HepG2 (cell line): Measurements from ENCODE around the gene FAAP20. TPM values are rescaled to one million over a fixed set of nuclear protein-coding genes. Genes with fewer than 3 reads are reported as not detected.

ENCODE experiments used
- AFF4 ChIP-seq: sonication (generic); formaldehyde crosslinking; IDR thresholded peaks from 2 replicates; pipeline ENCODE4 v1.4.0; 2020; ENCODE audit warnings: missing genetic modification reagents
- ATAD3A ChIP-seq: sonication (generic); formaldehyde crosslinking; IDR thresholded peaks from 2 replicates; pipeline ENCODE4 v1.4.0; 2020; ENCODE audit warnings: missing genetic modification reagents
- CHCHD3 ChIP-seq: sonication (generic); formaldehyde crosslinking; IDR thresholded peaks from 2 replicates; pipeline ENCODE4 v1.8.0; 2022; ENCODE audit warnings: mild to moderate bottlenecking, missing genetic modification reagents, moderate library complexity
- E2F1 ChIP-seq: sonication (generic); formaldehyde crosslinking; IDR thresholded peaks from 2 replicates; pipeline ENCODE4 v1.5.0; 2020; ENCODE audit warnings: missing genetic modification reagents
- ESRRA ChIP-seq: sonication (generic); formaldehyde crosslinking; IDR thresholded peaks from 2 replicates; pipeline ENCODE4 v1.5.1; 2020; ENCODE audit warnings: mild to moderate bottlenecking, low read depth, missing genetic modification reagents
- KLF11 ChIP-seq: IDR thresholded peaks from 2 replicates; pipeline ENCODE4 v1.6.1; 2016; ENCODE audit warnings: missing compliant biosample characterization
- NBN ChIP-seq: fragments of 450-650 bp; conservative IDR thresholded peaks from 2 replicates; pipeline ENCODE4 v1.6.1; 2017
- REL ChIP-seq: sonication (generic); formaldehyde crosslinking; conservative IDR thresholded peaks from 2 replicates; pipeline ENCODE4 v1.8.0; 2022; ENCODE audit warnings: mild to moderate bottlenecking, missing genetic modification reagents, moderate library complexity
- SMAD3 ChIP-seq: sonication (generic); formaldehyde crosslinking; IDR thresholded peaks from 2 replicates; pipeline ENCODE4 v1.4.0; 2020; ENCODE audit warnings: missing genetic modification reagents
- ZNF138 ChIP-seq: sonication (generic); formaldehyde crosslinking; IDR thresholded peaks from 2 replicates; pipeline ENCODE4 v1.5.0; 2020; ENCODE audit warnings: mild to moderate bottlenecking, low read depth, missing genetic modification reagents
- ZNF770 ChIP-seq: sonication (generic); formaldehyde crosslinking; IDR thresholded peaks from 2 replicates; pipeline ENCODE4 v1.5.0; 2020; ENCODE audit warnings: mild to moderate bottlenecking, missing genetic modification reagents
- ZNF850 ChIP-seq: sonication (generic); formaldehyde crosslinking; conservative IDR thresholded peaks from 2 replicates; pipeline ENCODE4 v1.9.0; 2021; ENCODE audit warnings: mild to moderate bottlenecking, missing genetic modification reagents
- ZSCAN22 ChIP-seq: sonication (generic); formaldehyde crosslinking; IDR thresholded peaks from 2 replicates; pipeline ENCODE4 v1.4.0; 2020; ENCODE audit warnings: mild to moderate bottlenecking, missing genetic modification reagents
- polyA plus RNA-seq, 8 experiments: library from polyadenylated mRNA; depleted of rRNA in 3 of 8; stranded (reverse) in 7 of 8; unstranded in 1 of 8; fragments of >200 nt; fragmentation: Illumina TruSeq in 4 of 8; extraction: Trizol in 4 of 8; gene quantifications; 2 replicates each; pipeline versions ENCODE4 v1.2.1 to v1.2.3, GENCODE V29; 2011 to 2016; ENCODE audit warnings: low read depth in 4 of 8, missing spikeins in 1 of 8, mixed read lengths in 1 of 8; ENCODE audit not compliant: insufficient read depth in 1 of 8
- total RNA-seq, 5 experiments: library from RNA; depleted of rRNA; stranded (reverse); fragments of >200 nt; fragmentation: Illumina TruSeq; extraction: Trizol; gene quantifications; 2 replicates each; pipeline ENCODE4 v1.2.3, GENCODE V29; 2016; ENCODE audit warnings: low read depth in 1 of 5
- TF ChIP-seq, protein P1 (sequence below): IDR thresholded peaks from 2 replicates; pipeline ENCODE4 v1.6.1; 2016; ENCODE audit warnings: mild to moderate bottlenecking
- TF ChIP-seq, protein P2 (sequence below): sonication (generic); formaldehyde crosslinking; IDR thresholded peaks from 2 replicates; pipeline ENCODE4 v1.4.0; 2020; ENCODE audit warnings: missing genetic modification reagents
- TF ChIP-seq, protein P3 (sequence below): sonication (generic); formaldehyde crosslinking; IDR thresholded peaks from 2 replicates; pipeline ENCODE4 v1.4.0; 2020; ENCODE audit warnings: mild to moderate bottlenecking, missing genetic modification reagents
- TF ChIP-seq, protein P4 (sequence below): sonication (generic); formaldehyde crosslinking; IDR thresholded peaks from 2 replicates; pipeline ENCODE4 v1.4.0; 2020; ENCODE audit warnings: missing genetic modification reagents; ENCODE audit errors: not compliant biosample characterization

Gene FAAP20
- total and polyA plus RNA-seq, 2 of the 13 experiments (the other 11 are each of a cell fraction or from before 2014, with no cell fraction given): 9.6 to 10.8 TPM

- TF ChIP-seq E2F1 (CRISPR knock-in tag) (0 out of 2 replicates have a peak, but pooled peaks have one; percentile 52), ATAD3A (CRISPR knock-in tag) (no peak), AFF4 (CRISPR knock-in tag) (0 out of 2 replicates have a peak, but pooled peaks have one; percentile 45), ZNF850 (CRISPR knock-in tag) (no peak), KLF11 (no peak), NBN (no peak), ZNF138 (no peak), CHCHD3 (CRISPR knock-in tag) (0 out of 2 replicates have a peak, but pooled peaks have one; percentile 48), REL (CRISPR knock-in tag) (no peak), SMAD3 (peak; percentile 56; the same call in 1 of the 2 replicates), ZSCAN22 (CRISPR knock-in tag) (no peak), ESRRA (no peak; the same call in 1 of the 2 replicates), ZNF770 (CRISPR knock-in tag) (no peak; the same call in 1 of the 2 replicates)
- TF ChIP-seq, protein P1, sequence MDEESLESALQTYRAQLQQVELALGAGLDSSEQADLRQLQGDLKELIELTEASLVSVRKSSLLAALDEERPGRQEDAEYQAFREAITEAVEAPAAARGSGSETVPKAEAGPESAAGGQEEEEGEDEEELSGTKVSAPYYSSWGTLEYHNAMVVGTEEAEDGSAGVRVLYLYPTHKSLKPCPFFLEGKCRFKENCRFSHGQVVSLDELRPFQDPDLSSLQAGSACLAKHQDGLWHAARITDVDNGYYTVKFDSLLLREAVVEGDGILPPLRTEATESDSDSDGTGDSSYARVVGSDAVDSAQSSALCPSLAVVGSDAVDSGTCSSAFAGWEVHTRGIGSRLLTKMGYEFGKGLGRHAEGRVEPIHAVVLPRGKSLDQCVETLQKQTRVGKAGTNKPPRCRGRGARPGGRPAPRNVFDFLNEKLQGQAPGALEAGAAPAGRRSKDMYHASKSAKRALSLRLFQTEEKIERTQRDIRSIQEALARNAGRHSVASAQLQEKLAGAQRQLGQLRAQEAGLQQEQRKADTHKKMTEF: peak; percentile 59
- TF ChIP-seq, protein P2, sequence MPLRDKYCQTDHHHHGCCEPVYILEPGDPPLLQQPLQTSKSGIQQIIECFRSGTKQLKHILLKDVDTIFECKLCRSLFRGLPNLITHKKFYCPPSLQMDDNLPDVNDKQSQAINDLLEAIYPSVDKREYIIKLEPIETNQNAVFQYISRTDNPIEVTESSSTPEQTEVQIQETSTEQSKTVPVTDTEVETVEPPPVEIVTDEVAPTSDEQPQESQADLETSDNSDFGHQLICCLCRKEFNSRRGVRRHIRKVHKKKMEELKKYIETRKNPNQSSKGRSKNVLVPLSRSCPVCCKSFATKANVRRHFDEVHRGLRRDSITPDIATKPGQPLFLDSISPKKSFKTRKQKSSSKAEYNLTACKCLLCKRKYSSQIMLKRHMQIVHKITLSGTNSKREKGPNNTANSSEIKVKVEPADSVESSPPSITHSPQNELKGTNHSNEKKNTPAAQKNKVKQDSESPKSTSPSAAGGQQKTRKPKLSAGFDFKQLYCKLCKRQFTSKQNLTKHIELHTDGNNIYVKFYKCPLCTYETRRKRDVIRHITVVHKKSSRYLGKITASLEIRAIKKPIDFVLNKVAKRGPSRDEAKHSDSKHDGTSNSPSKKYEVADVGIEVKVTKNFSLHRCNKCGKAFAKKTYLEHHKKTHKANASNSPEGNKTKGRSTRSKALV (CRISPR knock-in tag): peak; percentile 25; the same call in 1 of the 2 replicates
- TF ChIP-seq, protein P3, sequence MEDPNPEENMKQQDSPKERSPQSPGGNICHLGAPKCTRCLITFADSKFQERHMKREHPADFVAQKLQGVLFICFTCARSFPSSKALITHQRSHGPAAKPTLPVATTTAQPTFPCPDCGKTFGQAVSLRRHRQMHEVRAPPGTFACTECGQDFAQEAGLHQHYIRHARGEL: no peak
- TF ChIP-seq, protein P4, sequence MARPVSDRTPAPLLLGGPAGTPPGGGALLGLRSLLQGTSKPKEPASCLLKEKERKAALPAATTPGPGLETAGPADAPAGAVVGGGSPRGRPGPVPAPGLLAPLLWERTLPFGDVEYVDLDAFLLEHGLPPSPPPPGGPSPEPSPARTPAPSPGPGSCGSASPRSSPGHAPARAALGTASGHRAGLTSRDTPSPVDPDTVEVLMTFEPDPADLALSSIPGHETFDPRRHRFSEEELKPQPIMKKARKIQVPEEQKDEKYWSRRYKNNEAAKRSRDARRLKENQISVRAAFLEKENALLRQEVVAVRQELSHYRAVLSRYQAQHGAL (CRISPR knock-in tag): peak; percentile 39
Measured at GRCh38 chr1:2194898-2195673, 514 bp upstream of the FAAP20 start (continued).
